Activated CD8-positive, alpha-beta memory T cell treated with anti-CD3 and anti-CD28 coated beads for 24 hours (primary cell): ENCODE data around the gene RASAL1.
"Not testable (repeated sequence)": the region's sequence is repeated elsewhere in the genome, so short reads cannot be mapped to it uniquely, and the experiment has no call there.

Experiments
- DNase-seq: peaks from one replicate; pipeline ENCODE4 v3.0.0-alpha.2; 2020

The RASAL1 gene

GRCh38 chr12:113159937-113160336 is 24.4 kb upstream of the RASAL1 start:
- DNase-seq: no peak

GRCh38 chr12:113158439-113159203 is 23.1 kb upstream of the RASAL1 start:
- DNase-seq: no peak

GRCh38 chr12:113157218-113157859 is 21.8 kb upstream of the RASAL1 start:
- DNase-seq: no peak

- DNase-seq: no peak
These were observed 20.1 kb upstream of the RASAL1 start for GRCh38 chr12:113155646-113156045.

GRCh38 chr12:113155060-113155459 is 19.5 kb upstream of the RASAL1 start:
- no peak for DNase-seq

GRCh38 chr12:113154351-113154973 is 18.9 kb upstream of the RASAL1 start:
- DNase-seq: no peak

GRCh38 chr12:113152835-113153814 is 17.6 kb upstream of the RASAL1 start:
- peak; percentile 80 for DNase-seq

GRCh38 chr12:113152196-113152834 is 16.8 kb upstream of the RASAL1 start:
- DNase-seq: no peak

GRCh38 chr12:113151655-113152054 is 16.1 kb upstream of the RASAL1 start:
- no peak for DNase-seq

GRCh38 chr12:113149361-113150150 is 14.0 kb upstream of the RASAL1 start, which contains the start of gene CFAP73:
Gene CFAP73, plus strand, starts transcription at chr12:113149724. Its CDS starts 134 bp downstream, at chr12:113149858.
- no peak for DNase-seq

GRCh38 chr12:113146999-113147398 is 11.4 kb upstream of the RASAL1 start:
- DNase-seq: no peak

GRCh38 chr12:113145720-113146551 is 10.4 kb upstream of the RASAL1 start:
- no peak for DNase-seq

- no peak for DNase-seq
These were observed 9.2 kb upstream of the RASAL1 start for GRCh38 chr12:113144806-113145205.

- DNase-seq: no peak
These were observed 8.4 kb upstream of the RASAL1 start for GRCh38 chr12:113143959-113144358.

GRCh38 chr12:113142886-113143332 is 7.3 kb upstream of the RASAL1 start:
- DNase-seq: no peak

- no peak for DNase-seq
These were observed 6.8 kb upstream of the RASAL1 start for GRCh38 chr12:113142173-113142885.

- not testable (repeated sequence) for DNase-seq
These were observed 6.2 kb upstream of the RASAL1 start for GRCh38 chr12:113141716-113142115.

- no peak for DNase-seq
These were observed 5.1 kb upstream of the RASAL1 start for GRCh38 chr12:113140706-113141105.

GRCh38 chr12:113138826-113139225 is 3.3 kb upstream of the RASAL1 start:
- DNase-seq: no peak
